Adrenal gland (tissue), 12 donors: ENCODE data around the gene TFG. TPM values are rescaled to one million over a fixed set of nuclear protein-coding genes. Genes with fewer than 3 reads are reported as not detected.

Experiments
- DNase-seq, 7 donors: peaks; one replicate each; pipeline ENCODE4 v3.0.0-alpha.2; 2019 to 2020
- H3K27ac ChIP-seq, 5 donors: fragments of 200-600 bp; sonication (generic) in 4 of 5; 1 replicate in 3 of 5; 2 replicates in 2 of 5; pipeline versions ENCODE4 v1.5.1 to v1.8.0; 2016 to 2020; ENCODE audit warnings: mild to moderate bottlenecking in 1 of 5
- H3K27me3 ChIP-seq: fragments of 200-600 bp; 2 replicates; pipeline ENCODE4 v1.8.0; 2021
- H3K36me3 ChIP-seq, 2 donors: fragments of 200-600 bp; replicated peaks in 1 of 2; 1 replicate in 1 of 2; 2 replicates in 1 of 2; pipeline versions ENCODE4 v1.5.1 to v1.8.0; 2018 to 2022
- H3K4me1 ChIP-seq, 2 donors: fragments of 200-600 bp; replicated peaks in 1 of 2; 1 replicate in 1 of 2; 2 replicates in 1 of 2; pipeline versions ENCODE4 v1.5.1 to v1.8.0; 2018 to 2021
- H3K4me3 ChIP-seq, 4 donors: fragments of 200-600 bp; sonication (generic) in 3 of 4; one replicate each; pipeline ENCODE4 v1.5.1; 2016 to 2018
- H3K9me3 ChIP-seq, 3 donors: fragments of 200-600 bp; sonication (generic) in 1 of 3; replicated peaks in 1 of 3; 1 replicate in 2 of 3; 2 replicates in 1 of 3; pipeline versions ENCODE4 v1.5.1 to v1.8.0; 2016 to 2021
- POLR2A ChIP-seq, 2 donors: fragments of 450-650 bp; IDR thresholded peaks; one replicate each; pipeline ENCODE4 v1.6.1; 2017; ENCODE audit warnings: antibody characterized with exemption in 2 of 2, mild to moderate bottlenecking in 2 of 2, moderate library complexity in 1 of 2
- WGBS, 4 donors: extraction: QIAGEN DNeasy Blood & Tissue Kit in 2 of 4; methylation state at CpG; one replicate each; pipeline versions ENCODE4 v1.1.5 to v1.1.7; 2013 to 2017; 5-methylcytosine and 5-hydroxymethylcytosine counted together
- intact Hi-C, 2 donors: fragments of 100-400 bp; cut with DNase I; formaldehyde crosslinking; loops; one replicate each; pipeline versions ENCODE4 v1.14.1 to v1.15.0; 2022 to 2023
- polyA plus RNA-seq, 3 donors: library from polyadenylated mRNA; stranded (reverse); fragments of 200-250 nt in 2 of 3; fragments of 350-450 nt in 1 of 3; fragmentation: Illumina TruSeq in 1 of 3; extraction: RNeasy Lipid Tissue Mini Kit (QIAGEN cat#74804) in 1 of 3; gene quantifications; one replicate each; pipeline ENCODE4 v1.2.3, GENCODE V29; 2013 to 2014
- total RNA-seq, 9 donors: library from RNA; depleted of rRNA in 4 of 9; stranded (reverse); fragments of >200 nt in 4 of 9; fragments of 120-200 nt in 1 of 9; fragmentation: NEBNext Ultra II Directional in 1 of 9; extraction: Animal tissue kit (Norgen Biotek cat#: 25700) in 1 of 9; gene quantifications; one replicate each; pipeline versions ENCODE4 v1.1.0 to v1.2.4, GENCODE V29; 2013 to 2023
- TF ChIP-seq, protein P1 (sequence below), 6 experiments: fragments of 450-650 bp in 4 of 6; fragments of 200-600 bp in 2 of 6; sonication (generic) in 1 of 6; IDR thresholded peaks; 1 replicate in 5 of 6; 2 replicates in 1 of 6; pipeline versions ENCODE4 v1.5.1 to v1.8.0; 2016 to 2021; ENCODE audit warnings: antibody characterized with exemption in 6 of 6, mild to moderate bottlenecking in 2 of 6, moderate library complexity in 1 of 6
- donor health status: healthy with polysubstance abuse.
- donor health status: Bipolar disorder and iron deficiency.
- donor health status: DM: yes; HTN: yes; CAD: no.
- donor health status: DM: no; HTN: no; CAD: no.
- donor health status: DM: no; HTN: no; CAD: no.
- donor health status: DM: yes; HTN: yes; CAD: no.

The TFG gene
- total and polyA plus RNA-seq, 12 donors: 51.1 to 268 (median 81.3) TPM

GRCh38 chr3:100760377-100760776, 51.1 kb downstream of the TFG start:
- DNase-seq: no peak
- Histone ChIP-seq H3K27me3 (no peaks in the 10 kb centered on the region), H3K9me3 (no peaks in the 10 kb centered on the region), H3K27ac (no peak overlapping the region), H3K4me1 (peaks cover 0 to 7% of the 10 kb centered on the region in 2 donors), H3K36me3 (no peaks in the 10 kb centered on the region), H3K4me3 (no peak overlapping the region)
- TF ChIP-seq, protein P1, sequence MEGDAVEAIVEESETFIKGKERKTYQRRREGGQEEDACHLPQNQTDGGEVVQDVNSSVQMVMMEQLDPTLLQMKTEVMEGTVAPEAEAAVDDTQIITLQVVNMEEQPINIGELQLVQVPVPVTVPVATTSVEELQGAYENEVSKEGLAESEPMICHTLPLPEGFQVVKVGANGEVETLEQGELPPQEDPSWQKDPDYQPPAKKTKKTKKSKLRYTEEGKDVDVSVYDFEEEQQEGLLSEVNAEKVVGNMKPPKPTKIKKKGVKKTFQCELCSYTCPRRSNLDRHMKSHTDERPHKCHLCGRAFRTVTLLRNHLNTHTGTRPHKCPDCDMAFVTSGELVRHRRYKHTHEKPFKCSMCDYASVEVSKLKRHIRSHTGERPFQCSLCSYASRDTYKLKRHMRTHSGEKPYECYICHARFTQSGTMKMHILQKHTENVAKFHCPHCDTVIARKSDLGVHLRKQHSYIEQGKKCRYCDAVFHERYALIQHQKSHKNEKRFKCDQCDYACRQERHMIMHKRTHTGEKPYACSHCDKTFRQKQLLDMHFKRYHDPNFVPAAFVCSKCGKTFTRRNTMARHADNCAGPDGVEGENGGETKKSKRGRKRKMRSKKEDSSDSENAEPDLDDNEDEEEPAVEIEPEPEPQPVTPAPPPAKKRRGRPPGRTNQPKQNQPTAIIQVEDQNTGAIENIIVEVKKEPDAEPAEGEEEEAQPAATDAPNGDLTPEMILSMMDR (IDR thresholded peaks at IDR 0.05): no peak
- no peak for TF ChIP-seq POLR2A (IDR thresholded peaks at IDR 0.05)
- WGBS, 4 donors: 36 to 54% (median 46%) methylated on average over 4 of the region's 4 CpGs
- intact Hi-C loops: no loop called here

GRCh38 chr3:100761211-100761942, 52.1 kb downstream of the TFG start:
- no peak for TF ChIP-seq POLR2A (IDR thresholded peaks at IDR 0.05)
- TF ChIP-seq, protein P1 (IDR thresholded peaks at IDR 0.05): no peak
- Histone ChIP-seq H3K4me3 (no peak overlapping the region), H3K4me1 (peaks cover 0 to 7% of the 10 kb centered on the region in 2 donors), H3K9me3 (no peaks in the 10 kb centered on the region), H3K27me3 (no peaks in the 10 kb centered on the region), H3K27ac (no peak overlapping the region), H3K36me3 (no peaks in the 10 kb centered on the region)
- DNase-seq: no peak
- intact Hi-C loops: no loop called here
- WGBS, 4 donors: 73 to 81% (median 77%) methylated on average over 1 of the region's 1 CpG

DNA sequence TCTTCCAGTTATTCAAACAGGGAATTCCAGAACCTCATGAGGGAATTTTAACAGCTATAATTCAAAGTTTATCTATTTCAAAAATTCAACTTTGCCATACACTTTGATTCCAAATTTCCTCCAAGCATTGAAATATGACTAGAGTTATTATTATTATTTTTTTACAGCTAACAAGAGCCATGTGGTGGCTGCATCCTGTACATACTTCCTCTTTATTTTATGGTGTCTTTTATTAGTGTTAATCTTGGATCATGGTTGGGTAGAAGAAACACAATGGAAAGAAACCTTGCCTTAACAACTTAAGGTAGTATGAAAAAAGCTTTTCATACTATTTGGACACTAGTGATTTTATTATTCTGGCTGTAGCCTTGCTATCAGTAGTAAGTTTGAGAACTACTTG, 52.7 kb downstream of the TFG start:
- Histone ChIP-seq H3K4me1 (peaks cover 0 to 7% of the 10 kb centered on the region in 2 donors), H3K27ac (no peak overlapping the region), H3K4me3 (no peak overlapping the region), H3K36me3 (no peaks in the 10 kb centered on the region), H3K27me3 (no peaks in the 10 kb centered on the region), H3K9me3 (no peaks in the 10 kb centered on the region)
- TF ChIP-seq, protein P1 (IDR thresholded peaks at IDR 0.05): no peak
- TF ChIP-seq POLR2A (IDR thresholded peaks at IDR 0.05): no peak
- no peak for DNase-seq
- intact Hi-C loops: no loop called here

- TF ChIP-seq POLR2A (IDR thresholded peaks at IDR 0.05): no peak
- TF ChIP-seq, protein P1 (IDR thresholded peaks at IDR 0.05): no peak
- 90 to 94% (median 93%) methylated on average over 3 of the region's 3 CpGs for WGBS, 4 donors
- Histone ChIP-seq H3K27me3 (no peaks in the 10 kb centered on the region), H3K4me3 (no peak overlapping the region), H3K36me3 (no peaks in the 10 kb centered on the region), H3K9me3 (no peaks in the 10 kb centered on the region), H3K4me1 (no peaks in the 10 kb centered on the region), H3K27ac (no peak overlapping the region)
- no peak for DNase-seq
- intact Hi-C loops: no loop called here
Measured at GRCh38 chr3:100765437-100765975, 56.2 kb downstream of the TFG start.
